ENCODE measurements around the gene RANGRF. TPM values are rescaled to one million over a fixed set of nuclear protein-coding genes. Genes with fewer than 3 reads are reported as not detected.

RANGRF gene
- total RNA-seq, 4 donors from 2014 or later: 18.9 to 30.2 (median 22.4) TPM

- H3K36me3 ChIP-seq: peaks cover 10 to 26% of the 10 kb centered on the region in 2 donors
Observed at GRCh38 chr17:8266648-8267479, 21.6 kb upstream of the RANGRF start.

GRCh38 chr17:8267480-8268147, 20.9 kb upstream of the RANGRF start:
- no peak for DNase-seq
- H3K4me1 ChIP-seq: no peaks in the 10 kb centered on the region
- no peaks in the 10 kb centered on the region for H3K9me3 ChIP-seq
- no peaks in the 10 kb centered on the region for H3K27me3 ChIP-seq
- no peak for TF ChIP-seq CTCF (IDR thresholded peaks at IDR 0.05)
- no peak for TF ChIP-seq POLR2A (IDR thresholded peaks at IDR 0.05)
- H3K36me3 ChIP-seq: peaks cover 10 to 26% of the 10 kb centered on the region in 2 donors
- intact Hi-C loops (cut with DNase I): no loop called here
- WGBS, 2 donors: 87 to 91% methylated on average over 11 to 13 of the region's 13 CpGs
- H3K4me3 ChIP-seq (replicated peaks in 1 of 3): no peak overlapping the region
- H3K27ac ChIP-seq: no peak overlapping the region

More at GRCh38 chr17:8266648-8267479, 21.6 kb upstream of the RANGRF start:
- Histone ChIP-seq H3K27me3 (no peaks in the 10 kb centered on the region), H3K4me1 (no peaks in the 10 kb centered on the region), H3K4me3 (replicated peaks in 1 of 3) (no peak overlapping the region), H3K27ac (no peak overlapping the region), H3K9me3 (no peaks in the 10 kb centered on the region)
- WGBS, 2 donors: 92 to 94% methylated on average over 15 to 21 of the region's 29 CpGs
- DNase-seq: no peak
- intact Hi-C loops (cut with DNase I): no loop called here
- no peak for TF ChIP-seq CTCF (IDR thresholded peaks at IDR 0.05)
- TF ChIP-seq POLR2A (IDR thresholded peaks at IDR 0.05): no peak

- Histone ChIP-seq H3K9me3 (no peaks in the 10 kb centered on the region), H3K27me3 (no peaks in the 10 kb centered on the region), H3K36me3 (peaks cover 0 to 17% of the 10 kb centered on the region in 2 donors), H3K4me3 (replicated peaks in 1 of 3) (no peak overlapping the region), H3K4me1 (no peaks in the 10 kb centered on the region), H3K27ac (no peak overlapping the region)
- intact Hi-C loops (cut with DNase I): no loop called here
- 93% methylated on average over 24 to 26 of the region's 29 CpGs for WGBS, 2 donors
- TF ChIP-seq POLR2A (IDR thresholded peaks at IDR 0.05): no peak
- TF ChIP-seq CTCF (IDR thresholded peaks at IDR 0.05): no peak
- DNase-seq: no peak
Observed at GRCh38 chr17:8268550-8269298, 19.7 kb upstream of the RANGRF start.

- 87 to 88% methylated on average over 1 of the region's 1 CpG for WGBS, 2 donors
- Histone ChIP-seq H3K4me1 (no peaks in the 10 kb centered on the region), H3K27ac (no peak overlapping the region), H3K27me3 (no peaks in the 10 kb centered on the region), H3K36me3 (peaks cover 0 to 5% of the 10 kb centered on the region in 2 donors), H3K9me3 (no peaks in the 10 kb centered on the region), H3K4me3 (replicated peaks in 1 of 3) (no peak overlapping the region)
- no peak for TF ChIP-seq POLR2A (IDR thresholded peaks at IDR 0.05)
- TF ChIP-seq CTCF (IDR thresholded peaks at IDR 0.05): no peak
- intact Hi-C loops (cut with DNase I): no loop called here
- DNase-seq: no peak
Observed at GRCh38 chr17:8272421-8272820, 16.0 kb upstream of the RANGRF start.
